Thyroid gland (tissue), 4 donors: ENCODE measurements around the gene PLA2G4A.

Experiments
- POLR2A ChIP-seq, 2 donors: fragments of 450-650 bp; IDR thresholded peaks; one replicate each; pipeline ENCODE4 v1.6.1; 2017; ENCODE audit warnings: antibody characterized with exemption in 2 of 2, mild to moderate bottlenecking in 2 of 2, moderate library complexity in 1 of 2
- TF ChIP-seq, protein P1 (sequence below), 6 experiments: fragments of 200-600 bp in 3 of 6; fragments of 450-650 bp in 3 of 6; sonication (generic) in 3 of 6; IDR thresholded peaks; one replicate each; pipeline ENCODE4 v1.5.1; 2016 to 2019; ENCODE audit warnings: antibody characterized with exemption in 6 of 6, mild to moderate bottlenecking in 2 of 6, inconsistent platforms in 1 of 6, moderate library complexity in 1 of 6

DNA sequence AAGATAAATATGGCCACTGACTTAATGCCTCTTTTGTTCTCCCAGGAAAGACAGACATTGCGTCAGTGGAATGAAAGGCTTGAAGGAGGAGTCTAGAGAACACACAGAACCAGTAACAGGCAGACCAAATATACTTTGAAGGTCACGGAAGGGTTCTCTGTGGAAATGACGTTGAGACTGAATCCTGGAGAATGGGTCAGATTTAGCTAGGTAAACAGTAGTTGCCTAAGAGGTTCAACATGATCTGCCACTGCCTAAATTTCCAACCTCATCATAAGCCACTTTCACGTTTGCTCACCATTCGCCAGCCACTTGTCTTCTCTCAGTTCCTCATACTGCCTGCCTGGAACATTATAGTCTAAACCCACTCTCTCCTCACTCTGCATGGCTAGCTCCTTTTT is 20.5 kb downstream of the PLA2G4A start:
- TF ChIP-seq, protein P1, sequence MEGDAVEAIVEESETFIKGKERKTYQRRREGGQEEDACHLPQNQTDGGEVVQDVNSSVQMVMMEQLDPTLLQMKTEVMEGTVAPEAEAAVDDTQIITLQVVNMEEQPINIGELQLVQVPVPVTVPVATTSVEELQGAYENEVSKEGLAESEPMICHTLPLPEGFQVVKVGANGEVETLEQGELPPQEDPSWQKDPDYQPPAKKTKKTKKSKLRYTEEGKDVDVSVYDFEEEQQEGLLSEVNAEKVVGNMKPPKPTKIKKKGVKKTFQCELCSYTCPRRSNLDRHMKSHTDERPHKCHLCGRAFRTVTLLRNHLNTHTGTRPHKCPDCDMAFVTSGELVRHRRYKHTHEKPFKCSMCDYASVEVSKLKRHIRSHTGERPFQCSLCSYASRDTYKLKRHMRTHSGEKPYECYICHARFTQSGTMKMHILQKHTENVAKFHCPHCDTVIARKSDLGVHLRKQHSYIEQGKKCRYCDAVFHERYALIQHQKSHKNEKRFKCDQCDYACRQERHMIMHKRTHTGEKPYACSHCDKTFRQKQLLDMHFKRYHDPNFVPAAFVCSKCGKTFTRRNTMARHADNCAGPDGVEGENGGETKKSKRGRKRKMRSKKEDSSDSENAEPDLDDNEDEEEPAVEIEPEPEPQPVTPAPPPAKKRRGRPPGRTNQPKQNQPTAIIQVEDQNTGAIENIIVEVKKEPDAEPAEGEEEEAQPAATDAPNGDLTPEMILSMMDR (IDR thresholded peaks at IDR 0.05), result no peak
- TF ChIP-seq POLR2A (IDR thresholded peaks at IDR 0.05), result no peak
